Astrocyte (in vitro differentiated cells and primary cell): ENCODE measurements around the gene TCP1.

Experiments used
- EZH2 ChIP-seq: IDR thresholded peaks from 2 replicates; pipeline ENCODE4 v1.6.1; 2012; ENCODE audit warnings: mild to moderate bottlenecking, low read length, inconsistent platforms; ENCODE audit not compliant: insufficient read depth
- TF ChIP-seq, protein P1 (sequence below): IDR thresholded peaks from 2 replicates; pipeline ENCODE4 v1.5.1; 2011; ENCODE audit warnings: low read depth, mild to moderate bottlenecking, inconsistent platforms, low read length, moderate library complexity; ENCODE audit not compliant: insufficient read depth

GRCh38 chr6:159756508-159756907 is 32.9 kb downstream of the TCP1 start:
- no peak for TF ChIP-seq EZH2
- TF ChIP-seq, protein P1, sequence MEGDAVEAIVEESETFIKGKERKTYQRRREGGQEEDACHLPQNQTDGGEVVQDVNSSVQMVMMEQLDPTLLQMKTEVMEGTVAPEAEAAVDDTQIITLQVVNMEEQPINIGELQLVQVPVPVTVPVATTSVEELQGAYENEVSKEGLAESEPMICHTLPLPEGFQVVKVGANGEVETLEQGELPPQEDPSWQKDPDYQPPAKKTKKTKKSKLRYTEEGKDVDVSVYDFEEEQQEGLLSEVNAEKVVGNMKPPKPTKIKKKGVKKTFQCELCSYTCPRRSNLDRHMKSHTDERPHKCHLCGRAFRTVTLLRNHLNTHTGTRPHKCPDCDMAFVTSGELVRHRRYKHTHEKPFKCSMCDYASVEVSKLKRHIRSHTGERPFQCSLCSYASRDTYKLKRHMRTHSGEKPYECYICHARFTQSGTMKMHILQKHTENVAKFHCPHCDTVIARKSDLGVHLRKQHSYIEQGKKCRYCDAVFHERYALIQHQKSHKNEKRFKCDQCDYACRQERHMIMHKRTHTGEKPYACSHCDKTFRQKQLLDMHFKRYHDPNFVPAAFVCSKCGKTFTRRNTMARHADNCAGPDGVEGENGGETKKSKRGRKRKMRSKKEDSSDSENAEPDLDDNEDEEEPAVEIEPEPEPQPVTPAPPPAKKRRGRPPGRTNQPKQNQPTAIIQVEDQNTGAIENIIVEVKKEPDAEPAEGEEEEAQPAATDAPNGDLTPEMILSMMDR: no peak
